Measurements from ENCODE around the gene LFNG. TPM values are rescaled to one million over a fixed set of nuclear protein-coding genes. Genes with fewer than 3 reads are reported as not detected.

Gene LFNG
- total and polyA plus RNA-seq, 2 donors (not counting 1 experiment from before 2014, with no cell fraction given): 73.3 to 208 TPM

DNA sequence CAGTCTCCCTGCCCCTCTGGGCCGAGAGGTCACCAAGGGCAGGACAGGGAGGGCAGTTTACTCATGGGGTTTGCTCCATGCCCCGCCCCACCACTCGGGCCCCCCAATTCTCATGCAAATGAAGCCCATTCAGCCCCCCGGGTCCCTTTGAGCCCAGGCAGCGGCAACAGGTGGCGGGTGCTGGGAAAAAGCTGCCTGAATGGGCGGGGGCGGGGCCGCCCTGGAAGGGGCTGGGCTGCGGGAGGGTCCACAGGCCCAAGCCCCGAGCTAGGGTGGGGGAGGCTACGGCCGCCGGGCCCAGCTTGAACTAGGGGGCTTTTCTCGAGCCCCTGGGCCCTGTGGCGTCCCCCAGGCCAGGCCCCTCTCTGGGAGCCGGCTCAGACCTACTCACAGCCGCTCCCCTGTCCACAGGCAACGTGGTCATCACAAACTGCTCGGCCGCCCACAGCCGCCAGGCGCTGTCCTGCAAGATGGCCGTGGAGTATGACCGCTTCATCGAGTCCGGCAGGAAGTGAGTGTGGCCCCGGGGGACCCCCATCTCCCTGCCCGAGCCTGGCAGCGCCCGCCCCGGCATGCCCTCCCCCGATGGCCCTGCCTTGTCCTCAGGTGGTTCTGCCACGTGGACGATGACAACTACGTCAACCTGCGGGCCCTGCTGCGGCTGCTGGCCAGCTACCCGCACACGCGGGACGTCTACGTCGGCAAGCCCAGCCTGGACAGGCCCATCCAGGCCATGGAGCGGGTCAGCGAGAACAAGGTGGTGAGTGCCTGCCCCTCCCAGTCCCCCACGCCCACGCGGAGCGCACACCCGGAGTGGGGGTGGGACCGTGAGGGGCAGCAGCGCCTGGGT lies 5.5 kb downstream of the LFNG start:
- TF ChIP-seq, protein P1, sequence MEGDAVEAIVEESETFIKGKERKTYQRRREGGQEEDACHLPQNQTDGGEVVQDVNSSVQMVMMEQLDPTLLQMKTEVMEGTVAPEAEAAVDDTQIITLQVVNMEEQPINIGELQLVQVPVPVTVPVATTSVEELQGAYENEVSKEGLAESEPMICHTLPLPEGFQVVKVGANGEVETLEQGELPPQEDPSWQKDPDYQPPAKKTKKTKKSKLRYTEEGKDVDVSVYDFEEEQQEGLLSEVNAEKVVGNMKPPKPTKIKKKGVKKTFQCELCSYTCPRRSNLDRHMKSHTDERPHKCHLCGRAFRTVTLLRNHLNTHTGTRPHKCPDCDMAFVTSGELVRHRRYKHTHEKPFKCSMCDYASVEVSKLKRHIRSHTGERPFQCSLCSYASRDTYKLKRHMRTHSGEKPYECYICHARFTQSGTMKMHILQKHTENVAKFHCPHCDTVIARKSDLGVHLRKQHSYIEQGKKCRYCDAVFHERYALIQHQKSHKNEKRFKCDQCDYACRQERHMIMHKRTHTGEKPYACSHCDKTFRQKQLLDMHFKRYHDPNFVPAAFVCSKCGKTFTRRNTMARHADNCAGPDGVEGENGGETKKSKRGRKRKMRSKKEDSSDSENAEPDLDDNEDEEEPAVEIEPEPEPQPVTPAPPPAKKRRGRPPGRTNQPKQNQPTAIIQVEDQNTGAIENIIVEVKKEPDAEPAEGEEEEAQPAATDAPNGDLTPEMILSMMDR (IDR thresholded peaks at IDR 0.05): no peak
- no peak for TF ChIP-seq EZH2 (IDR thresholded peaks at IDR 0.05; ENCODE audit: borderline replicate concordance, insufficient read depth, low read depth, low read length, poor library complexity, severe bottlenecking)
- ChIA-PET CTCF (interaction anchor here (1.4 to 3.0 kb wide), 3 partner anchors 14 to 47 kb away, joined by 3 to 23 read pairs (median 7); no protein-coding TSS in a partner anchor), POLR2A (interaction anchor here (14.9 kb wide), 1 partner anchor 15 kb away, joined by 340 read pairs; no protein-coding TSS in a partner anchor)
- peaks cover 0 to 73% of the 10 kb centered on the region in 2 experiments for H3K36me3 ChIP-seq (replicated peaks in 1 of 2; ENCODE audit: control extremely low read depth in 1 of 2, control insufficient read depth in 1 of 2, extremely low read depth in 1 of 2, insufficient read depth in 2 of 2, low read length in 1 of 2)
- intact Hi-C loops (cut with micrococcal nuclease): loop anchor here (5.0 kb wide), 3 partner anchors 107 to 213 kb away; partner anchors contain the start of genes SNX8 and TTYH3
- H3K4me2 ChIP-seq (replicated peaks; ENCODE audit: low read depth, low read length, poor library complexity, severe bottlenecking): peak overlapping the region; percentile 85
- peaks cover 85 to 89% of the 10 kb centered on the region in 2 donors for H3K4me1 ChIP-seq (ENCODE audit: control insufficient read depth in 2 of 2, insufficient read depth in 2 of 2, low read length in 2 of 2)
- H3K27ac ChIP-seq (ENCODE audit: low read length in 2 of 2): peak overlapping the region; percentile 19 to 61
- Mint-ChIP-seq H3K4me1 (peaks cover 79% of the 10 kb centered on the region), H3K4me3 (peak overlapping the region; percentile 85), H3K27ac (peak overlapping the region; percentile 50), H3K27me3 (no peaks in the 10 kb centered on the region), H3K9me3 (ENCODE audit: insufficient read depth) (no peaks in the 10 kb centered on the region)
- no peak overlapping the region for H3K4me3 ChIP-seq (ENCODE audit: control extremely low read depth in 1 of 5, extremely low read depth in 1 of 5, insufficient read depth in 1 of 5, low read depth in 2 of 5, low read length in 4 of 5)
- no peak for DNase-seq
- no peaks in the 10 kb centered on the region for H3K9me3 ChIP-seq (ENCODE audit: control extremely low read depth in 1 of 3, control insufficient read depth in 2 of 3, insufficient read depth in 1 of 3, low read length in 2 of 3)
- H3K79me2 ChIP-seq (ENCODE audit: control insufficient read depth, insufficient read depth, low read length): peaks cover 69% of the 10 kb centered on the region
- ATAC-seq (ENCODE audit: low read depth): no peak
- no peaks in the 10 kb centered on the region for H3K27me3 ChIP-seq (replicated peaks in 1 of 4; ENCODE audit: control extremely low read depth in 1 of 4, control insufficient read depth in 3 of 4, insufficient read depth in 4 of 4, low read length in 3 of 4)
- H3K9ac ChIP-seq (ENCODE audit: low read length): no peak overlapping the region
- peaks cover 86% of the 10 kb centered on the region for H4K20me1 ChIP-seq (ENCODE audit: control insufficient read depth, insufficient read depth, low read length, poor library complexity, severe bottlenecking)
- WGBS (ENCODE audit: insufficient coverage): 84% methylated on average over 39 of the region's 53 CpGs
- H2AFZ ChIP-seq (ENCODE audit: insufficient read depth, low read depth, low read length, poor library complexity, severe bottlenecking): no peak overlapping the region

Measured in B cell (primary cell).